GM18907 (cell line): ENCODE data around the gene LRRC27.

ENCODE experiments used
- ATAC-seq: cut with Tn5 transposase; IDR thresholded peaks from one replicate; pipeline ENCODE4 v1.9.1; 2021; ENCODE audit warnings: mild to moderate bottlenecking, moderate library complexity; ENCODE audit not compliant: unreplicated experiment

LRRC27 gene

DNA sequence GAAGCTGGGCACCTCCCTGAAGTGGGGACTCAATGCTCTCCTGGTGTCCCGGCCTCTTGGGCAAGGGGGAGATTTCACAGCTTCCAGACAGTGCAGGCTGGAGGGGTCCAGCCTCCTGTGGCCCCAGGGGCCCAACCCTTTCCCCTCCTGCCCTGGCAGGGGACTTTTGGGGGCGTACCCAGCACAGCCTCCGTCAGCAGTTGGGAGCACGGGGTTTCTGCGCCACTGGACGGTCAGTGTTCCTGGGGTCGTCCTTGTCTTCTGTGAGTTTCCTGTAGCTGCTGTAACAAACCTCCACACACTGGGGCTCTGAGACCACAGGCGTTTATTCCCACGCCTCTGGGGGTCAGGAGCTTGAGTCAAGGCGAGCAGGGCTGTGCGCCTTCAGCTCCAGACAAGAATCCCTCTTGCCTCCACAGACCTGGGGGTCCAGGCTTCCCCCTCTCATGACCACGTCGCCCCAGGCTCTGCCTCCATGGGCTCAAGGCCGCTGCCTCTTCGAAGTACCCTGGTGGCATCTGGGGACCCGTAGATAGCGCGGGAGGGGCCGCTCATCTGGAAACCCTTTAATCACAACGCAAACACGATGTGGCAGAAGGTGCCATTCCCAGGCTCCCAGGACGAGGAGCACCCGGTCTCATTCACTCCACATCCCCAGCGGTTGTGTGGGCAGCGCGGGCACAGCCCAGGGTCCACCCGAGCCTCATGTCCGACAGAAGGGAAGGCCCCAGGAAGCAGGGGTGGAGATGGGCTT lies 79.0 kb downstream of the LRRC27 start:
- ATAC-seq: no peak

DNA sequence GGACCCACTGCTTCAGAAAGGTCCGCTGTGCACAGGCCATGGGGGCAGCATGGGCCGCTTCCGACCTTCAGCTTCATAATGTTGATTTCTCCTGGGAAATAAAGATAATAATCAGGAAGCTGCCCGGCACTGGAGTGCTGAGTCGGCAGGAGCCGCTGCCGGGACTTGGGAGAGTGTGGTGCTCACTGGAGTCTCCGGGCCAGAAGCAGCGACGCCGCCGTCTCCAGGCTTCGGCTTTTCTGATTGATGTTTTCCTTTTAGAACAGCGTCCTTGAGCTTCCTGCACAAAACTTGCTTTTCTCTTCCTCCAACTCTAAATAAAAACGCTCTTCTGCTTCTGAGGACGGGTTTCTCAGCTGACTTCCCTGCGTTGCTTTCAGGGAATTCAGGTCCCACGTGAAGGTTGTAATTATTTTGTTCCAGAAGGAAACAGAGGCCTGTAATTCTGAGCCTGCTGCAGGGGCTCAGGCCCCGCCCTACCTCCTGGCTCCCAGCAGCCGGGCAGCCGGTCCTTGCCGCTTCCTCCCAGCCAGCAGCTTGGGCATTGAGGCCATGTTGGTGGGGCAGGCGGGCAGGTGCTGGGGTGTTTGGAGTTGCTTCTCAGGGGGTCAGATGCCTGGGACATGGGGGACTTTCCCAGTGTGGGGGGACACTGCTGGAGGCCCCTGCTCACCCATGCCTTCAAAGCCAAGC lies 79.7 kb downstream of the LRRC27 start:
- ATAC-seq: no peak

DNA sequence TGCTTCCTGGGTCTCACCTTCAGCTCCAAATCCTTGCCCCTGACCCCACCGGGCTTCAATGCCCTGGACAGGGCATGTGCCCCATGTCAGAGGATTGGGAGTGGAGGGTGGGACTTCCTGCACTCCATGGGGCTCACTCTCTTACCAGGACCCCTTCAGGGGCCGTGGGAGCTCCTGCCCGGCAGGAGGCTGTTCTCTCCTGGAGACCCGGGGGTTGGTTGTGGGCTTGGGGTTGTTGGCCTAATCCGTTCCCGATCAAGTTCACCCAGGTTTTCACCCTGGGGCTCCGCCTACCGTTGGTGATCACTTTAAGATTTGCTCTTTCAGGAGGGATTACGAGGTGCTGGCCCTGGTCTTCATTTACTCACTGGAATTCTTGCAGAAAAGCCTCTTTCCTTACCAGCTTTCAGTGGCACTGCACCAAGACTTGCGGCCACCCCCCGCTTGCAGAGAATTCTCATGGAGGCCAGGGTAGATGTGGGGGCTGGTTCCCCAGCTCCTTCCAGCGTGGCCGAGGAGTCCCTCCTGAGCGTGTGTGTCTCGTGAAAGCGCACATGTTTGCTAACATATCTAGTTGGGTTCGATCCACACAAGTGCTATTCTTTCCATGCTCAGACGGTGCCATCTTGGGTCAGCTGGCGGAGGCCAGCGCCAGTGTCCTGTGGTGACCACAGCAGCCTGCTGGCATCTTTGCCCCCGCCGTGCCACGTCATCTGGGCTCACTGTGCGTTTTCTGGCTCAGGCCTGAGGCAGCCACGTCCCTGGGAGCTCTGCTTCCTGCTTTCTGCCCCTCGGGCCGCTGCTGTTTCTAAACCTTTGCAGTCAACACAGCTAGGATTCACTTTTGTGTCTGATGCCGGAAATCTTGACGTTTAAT lies 80.6 kb downstream of the LRRC27 start:
- no peak for ATAC-seq

DNA sequence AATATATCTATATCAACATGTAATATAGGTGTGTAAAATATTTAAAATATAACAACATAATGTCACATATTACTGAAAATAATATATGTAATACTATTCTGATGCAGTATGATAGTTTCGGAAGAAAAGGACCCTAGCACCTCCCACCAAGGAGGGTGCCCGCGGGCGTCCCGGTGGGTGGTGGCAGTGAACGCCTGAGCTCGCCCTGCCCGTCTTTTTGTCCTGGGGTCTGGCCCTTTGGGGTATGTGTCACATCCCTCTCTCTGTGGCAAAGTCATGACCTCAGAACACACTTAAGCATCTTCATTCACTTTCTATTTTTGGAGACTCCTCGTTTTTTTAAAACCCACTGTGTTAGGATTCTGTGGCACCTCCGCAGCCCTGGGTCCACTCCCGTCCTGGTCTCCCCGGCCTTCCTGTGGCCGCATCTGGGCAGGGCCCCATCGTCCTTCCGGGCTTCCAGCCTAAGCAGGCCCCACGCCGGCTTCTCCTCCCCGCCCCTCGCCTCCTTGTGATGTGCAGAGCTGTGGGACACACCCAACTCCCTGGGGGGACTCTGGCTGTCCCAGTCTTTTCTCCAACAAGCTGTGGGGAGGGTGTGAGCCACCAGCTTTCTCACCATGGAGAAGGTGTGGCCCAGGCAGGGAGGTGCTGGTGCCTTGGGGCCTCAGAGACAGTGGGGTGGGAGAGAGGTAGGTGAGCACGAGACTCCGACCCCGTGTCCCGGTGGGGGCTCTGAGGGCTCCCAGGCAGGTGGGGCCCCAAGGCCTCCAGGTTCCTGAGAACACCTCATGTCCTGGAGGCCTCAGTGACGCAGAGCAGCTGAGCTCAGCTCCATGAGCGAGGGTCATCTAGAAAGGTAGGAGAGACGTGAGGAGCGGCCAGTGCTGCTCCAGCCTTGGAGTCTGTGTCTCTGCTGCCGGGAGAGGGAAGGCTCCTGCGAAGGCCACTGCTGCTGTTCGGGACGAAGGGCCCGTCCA lies 81.5 kb downstream of the LRRC27 start:
- ATAC-seq: no peak

DNA sequence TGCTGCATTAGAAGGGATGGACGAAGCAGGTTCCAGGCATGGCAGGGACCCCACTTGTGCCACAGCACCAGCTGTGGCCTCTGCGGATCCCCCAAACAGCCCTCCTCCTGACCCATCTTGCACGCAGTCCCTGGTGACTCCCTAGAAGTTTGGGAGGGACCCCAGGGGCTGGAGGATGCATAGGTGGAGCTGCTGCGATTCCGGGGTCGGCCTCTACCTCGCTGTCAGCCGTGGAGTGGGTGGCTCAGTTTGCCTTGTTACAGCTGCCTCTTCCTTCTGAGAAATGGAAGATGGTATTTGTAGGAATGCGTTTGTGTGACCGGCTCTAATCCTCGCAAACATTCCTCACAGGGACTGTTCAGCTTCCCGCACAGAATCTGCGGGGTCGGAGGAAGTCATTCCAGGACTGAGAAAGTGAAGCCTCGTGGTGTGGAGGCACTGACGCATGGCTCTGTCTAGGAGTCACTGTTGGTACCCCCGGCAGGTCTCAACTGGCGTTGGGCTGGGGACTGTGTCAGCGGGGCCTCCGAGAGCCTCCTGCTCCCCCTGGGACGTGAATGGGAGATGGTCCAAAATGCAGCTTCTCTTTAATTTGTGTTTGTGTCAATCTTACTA lies 82.5 kb downstream of the LRRC27 start:
- no peak for ATAC-seq

DNA sequence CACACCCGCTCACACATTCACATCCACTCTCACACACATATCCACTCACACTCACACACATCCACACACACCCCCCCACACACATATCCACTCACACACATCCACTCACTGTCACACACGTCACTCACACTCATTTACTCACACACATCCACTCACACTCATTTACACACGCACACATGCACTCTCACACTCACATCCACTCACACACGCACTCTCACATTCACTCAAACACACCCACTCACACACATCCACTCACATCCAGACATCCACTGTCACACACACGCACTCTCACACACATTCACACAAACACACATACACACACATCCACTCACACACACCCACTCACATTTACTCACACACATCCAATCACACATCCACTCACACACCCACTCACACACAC lies 83.3 kb downstream of the LRRC27 start:
- ATAC-seq: no peak

DNA sequence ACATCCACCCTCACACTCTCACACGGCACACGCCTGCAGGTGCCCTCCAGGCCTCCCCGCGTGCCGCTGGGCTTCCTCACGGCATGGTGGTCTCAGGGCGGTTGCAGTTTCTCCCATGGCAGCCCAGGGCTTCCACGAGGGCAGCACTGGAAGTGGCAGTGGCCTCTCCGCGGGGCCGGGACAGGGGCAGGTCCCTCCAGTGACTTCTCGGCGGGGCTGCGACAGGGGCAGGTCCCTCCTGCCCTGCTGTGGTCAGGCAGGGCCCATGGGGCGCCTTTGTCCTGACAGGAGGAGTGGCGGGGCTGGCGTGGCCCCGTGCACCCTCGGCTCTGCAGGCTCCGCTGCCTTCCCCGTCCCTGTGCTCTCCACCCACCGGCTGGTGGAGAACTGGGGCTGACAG lies 84.0 kb downstream of the LRRC27 start:
- ATAC-seq: no peak

DNA sequence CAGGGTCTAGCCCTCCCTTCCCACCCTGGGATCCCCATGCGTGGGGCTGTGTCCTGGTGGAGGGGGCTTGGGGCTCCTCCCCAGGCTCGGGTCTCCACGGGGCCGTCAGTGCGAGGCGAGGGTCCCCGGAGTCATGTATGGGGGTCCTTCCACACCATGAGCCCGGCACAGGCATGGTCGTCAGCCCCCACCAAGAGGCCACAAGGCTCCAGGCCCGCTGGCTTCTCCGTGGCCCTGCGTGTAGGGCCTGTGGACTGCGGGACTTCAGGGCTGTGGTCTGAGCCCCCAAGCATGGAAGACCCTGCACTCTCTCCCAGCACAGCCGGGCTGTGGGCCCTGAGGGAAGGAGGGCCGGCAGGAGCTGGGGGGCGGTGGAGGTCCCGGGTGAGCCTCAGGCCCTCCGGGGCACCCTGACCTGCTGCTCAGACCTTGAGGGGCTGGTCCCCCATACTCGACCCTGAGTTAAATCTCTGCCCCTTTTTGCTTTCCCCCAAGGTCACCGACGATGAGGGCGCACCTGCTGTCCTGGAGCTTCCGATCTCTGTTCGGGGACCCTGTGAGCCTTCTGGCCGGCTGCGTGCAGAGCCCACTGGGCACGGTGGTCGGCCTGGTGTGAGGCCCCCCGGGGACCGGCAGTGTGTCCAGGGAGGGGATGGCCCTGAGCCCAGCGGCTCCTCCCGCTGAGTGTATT lies 84.7 kb downstream of the LRRC27 start:
- ATAC-seq: no peak

DNA sequence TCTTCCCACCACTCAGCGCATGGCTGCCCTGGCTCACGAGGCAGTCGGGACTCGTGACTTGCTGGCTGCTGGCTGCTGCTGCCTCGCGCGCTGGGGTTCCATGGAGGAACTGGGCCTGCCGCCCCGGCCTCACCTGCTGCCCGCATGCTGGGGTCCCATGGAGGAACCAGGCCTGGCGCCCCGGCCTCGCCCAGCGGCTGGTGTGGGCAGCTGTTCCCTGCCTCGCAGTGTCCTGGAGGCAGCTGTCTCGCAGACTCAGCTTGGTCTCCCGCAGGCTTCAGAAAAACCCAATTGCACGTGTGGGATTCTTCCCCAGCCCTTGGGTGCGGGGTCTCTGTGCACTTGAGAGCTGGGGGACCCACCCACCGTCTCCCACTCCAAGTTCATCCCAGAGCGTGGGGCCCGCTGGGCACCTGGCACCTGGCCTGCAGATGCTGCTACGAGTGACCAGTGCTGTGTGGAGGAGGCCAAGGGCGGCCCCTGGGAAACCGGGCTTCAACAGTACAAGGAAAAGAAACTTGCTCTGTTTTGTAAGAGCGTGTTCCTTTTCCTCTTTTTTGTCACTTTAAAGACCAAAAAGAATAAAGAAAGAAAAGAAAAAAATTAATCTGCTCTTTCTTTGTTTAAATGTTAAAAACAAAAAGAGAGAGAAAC lies 85.4 kb downstream of the LRRC27 start:
- ATAC-seq: no peak

DNA sequence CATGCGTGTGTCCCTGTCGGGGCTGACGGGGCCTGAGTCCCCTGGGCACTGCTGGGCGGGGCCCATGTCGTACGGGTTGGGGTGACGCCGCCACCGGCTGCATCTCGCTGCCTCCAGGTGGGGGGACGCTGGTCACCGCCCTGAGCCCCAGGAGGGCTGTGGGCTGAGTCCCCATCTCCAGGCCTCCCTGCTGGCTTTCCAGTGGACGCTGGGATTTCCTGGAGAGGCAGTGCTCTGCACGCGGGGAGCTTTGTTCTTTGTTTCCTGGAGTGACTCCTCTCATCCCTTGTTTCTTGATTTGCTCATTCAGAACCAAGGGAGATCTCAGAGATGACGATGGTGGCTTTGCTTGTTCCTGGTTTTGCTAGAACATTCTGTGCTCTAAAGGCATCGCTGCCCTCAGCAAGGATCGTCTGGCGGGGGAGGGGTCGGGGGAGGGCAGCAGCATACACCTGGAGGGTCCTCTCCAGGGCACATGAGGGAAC lies 86.0 kb downstream of the LRRC27 start:
- ATAC-seq: no peak

DNA sequence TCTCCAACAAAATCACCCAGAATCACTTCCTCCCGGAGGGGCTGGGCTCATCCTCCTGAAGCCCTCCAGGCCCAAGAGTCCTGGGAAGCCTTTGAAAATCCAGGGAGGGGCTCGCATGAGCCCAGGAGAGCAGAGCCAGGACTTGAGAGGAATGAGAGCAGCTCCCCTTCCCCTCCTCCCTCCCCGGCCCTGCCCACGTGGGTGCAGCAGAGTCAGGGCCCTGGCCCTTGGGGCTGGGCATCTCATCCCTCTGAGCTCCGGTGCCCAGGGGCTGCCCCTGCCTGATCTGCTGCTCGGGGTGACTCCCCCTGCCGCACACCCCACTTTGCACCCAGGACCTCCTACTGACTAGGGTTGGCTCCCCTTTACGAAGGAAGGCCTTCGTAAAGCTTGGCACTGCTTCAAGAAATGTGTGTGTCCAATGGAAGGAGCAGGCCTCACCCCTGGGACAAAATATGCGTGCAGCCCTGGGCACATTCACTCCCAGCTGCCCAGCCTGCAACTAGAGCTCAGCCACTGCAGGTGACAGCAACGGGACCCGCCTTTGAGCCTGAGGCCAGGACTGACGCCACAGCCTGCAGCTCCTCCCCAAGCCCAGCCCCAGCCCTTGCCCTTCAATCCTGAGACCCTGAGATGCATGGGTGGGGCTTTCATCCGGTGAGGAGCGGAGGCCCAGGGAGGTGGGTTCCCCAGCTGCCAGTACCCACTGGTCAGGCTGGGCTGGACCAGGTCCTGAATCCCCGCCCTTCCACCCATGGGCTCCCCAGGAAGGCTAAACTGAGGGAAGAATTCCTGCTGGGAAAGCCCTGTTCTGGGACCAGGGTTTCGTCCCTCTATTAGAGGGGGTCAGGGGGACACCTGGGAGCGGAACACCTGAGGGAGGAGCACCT lies 86.8 kb downstream of the LRRC27 start:
- ATAC-seq: no peak

DNA sequence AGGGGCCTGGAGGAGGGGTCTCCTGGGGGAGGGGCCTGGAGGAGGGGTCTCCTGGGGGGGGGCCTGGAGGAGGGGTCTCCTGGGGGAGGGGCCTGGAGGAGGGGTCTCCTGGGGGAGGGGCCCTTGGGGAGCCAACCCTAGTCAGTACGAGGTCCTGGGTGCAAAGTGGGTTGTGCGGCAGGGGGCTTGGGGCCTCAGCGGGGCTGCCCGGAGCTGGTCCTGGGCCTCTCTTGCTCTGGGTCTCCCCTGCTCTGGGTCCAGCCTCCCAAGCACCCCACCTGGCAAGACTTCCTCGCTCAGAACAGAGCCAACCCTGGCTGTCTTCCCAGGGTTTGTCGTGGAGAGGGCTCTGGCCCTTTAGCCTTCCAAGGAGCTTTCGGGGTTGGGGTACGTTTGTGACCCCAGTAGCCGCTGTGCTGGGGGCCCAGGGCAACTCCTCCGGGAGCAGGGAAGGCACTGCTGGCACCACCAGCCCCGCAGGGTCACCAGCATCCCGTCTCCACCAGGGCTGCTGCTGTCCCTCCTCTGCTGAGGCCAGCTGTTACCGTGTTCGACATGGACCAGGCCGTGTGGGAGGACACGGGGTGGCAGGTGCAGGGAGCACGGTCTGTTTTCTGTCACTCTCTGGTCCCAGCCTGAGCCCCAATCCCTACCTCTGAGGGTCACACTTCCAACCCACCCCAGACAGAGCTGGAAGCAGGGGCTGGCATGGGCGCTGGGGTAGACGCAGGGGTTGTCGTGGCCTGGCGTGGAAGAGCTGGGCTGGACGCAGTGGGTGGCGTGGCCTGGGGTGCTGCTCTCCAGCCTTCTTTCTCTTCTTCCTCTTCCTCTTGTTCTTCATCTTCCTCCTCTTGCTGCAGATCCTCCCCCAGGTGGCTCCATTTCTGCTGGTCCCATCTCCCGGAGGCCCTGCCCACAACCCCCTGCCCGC lies 87.8 kb downstream of the LRRC27 start:
- ATAC-seq: no peak

DNA sequence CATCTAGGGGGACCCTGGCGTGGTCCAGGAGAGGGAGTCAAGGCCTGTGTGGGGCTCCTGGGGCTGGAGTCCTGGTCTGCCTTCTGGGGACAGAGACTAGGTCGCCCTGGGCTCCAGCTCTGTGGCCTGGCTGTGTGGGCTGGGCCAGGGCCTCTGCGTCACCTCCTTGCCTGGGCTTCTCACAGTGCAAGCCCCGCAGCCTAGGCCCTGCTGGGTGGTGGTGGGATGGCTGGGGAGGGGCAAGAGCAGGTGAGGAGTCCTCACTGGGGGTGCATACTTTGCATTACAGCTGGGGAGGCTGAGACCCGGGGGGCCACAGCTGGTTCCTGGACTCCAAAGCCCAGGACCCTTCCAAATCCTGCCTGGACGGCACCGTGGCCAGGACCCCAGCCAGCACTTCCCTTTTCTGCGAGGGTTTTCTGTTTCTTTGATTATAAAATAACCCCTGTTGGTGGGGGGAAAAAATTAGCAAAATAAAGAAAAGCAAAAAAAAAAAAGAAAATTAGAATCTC lies 88.5 kb downstream of the LRRC27 start:
- ATAC-seq: no peak

DNA sequence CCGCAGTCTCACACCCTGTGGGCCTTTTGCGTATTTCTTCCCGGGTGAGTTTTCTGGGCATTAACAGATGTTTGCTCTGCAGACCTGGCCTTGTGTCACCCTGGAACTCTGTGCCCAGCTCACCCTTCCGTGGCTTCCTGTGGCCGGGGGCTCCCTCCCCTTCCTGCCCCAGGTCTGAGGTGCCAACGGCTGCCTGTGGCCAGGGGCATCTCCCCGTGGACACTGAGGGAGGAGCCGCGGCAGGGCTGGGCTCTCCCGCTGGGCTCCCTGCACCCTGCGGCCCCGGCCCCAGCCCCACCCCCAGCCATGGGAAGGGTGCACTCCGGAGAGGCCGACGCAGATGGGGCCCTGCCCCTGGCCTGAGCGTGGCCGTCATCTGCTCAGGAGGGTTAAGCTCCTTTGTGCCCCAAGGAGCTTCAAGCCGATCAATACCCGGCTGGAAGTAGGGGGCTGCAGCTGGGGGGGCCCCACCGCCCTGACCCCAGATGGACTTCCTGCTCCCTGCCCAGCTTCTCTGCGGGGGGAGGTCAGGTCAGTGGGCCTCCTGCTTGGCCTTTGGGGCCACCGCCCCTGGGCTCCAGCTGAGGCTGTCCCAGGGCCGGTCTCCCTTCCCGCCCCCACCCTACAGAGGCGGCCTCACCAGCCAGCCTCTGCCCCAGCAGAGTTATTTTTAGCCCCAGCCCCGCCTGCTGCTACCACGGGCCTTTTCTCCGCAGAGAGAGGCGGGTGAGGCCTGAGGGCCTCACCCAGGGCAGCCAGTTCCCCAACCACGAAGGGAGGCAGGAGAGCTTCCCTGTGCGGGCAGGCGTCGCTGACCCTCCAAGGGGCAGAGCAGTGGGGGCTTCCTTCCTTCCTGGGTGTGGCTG lies 89.2 kb downstream of the LRRC27 start:
- ATAC-seq: peak; percentile 47
